ENCODE measurements around the gene CTNNA1.

The CTNNA1 gene

GRCh38 chr5:138716456-138716924 lies 36.7 kb upstream of the CTNNA1 start:
- no peak for DNase-seq (ENCODE audit: low read depth)
- no peak overlapping the region for H3K4me3 ChIP-seq (ENCODE audit: control insufficient read depth, low read depth, low read length)
- no peak for TF ChIP-seq CTCF (conservative IDR thresholded peaks at IDR 0.05; ENCODE audit: control insufficient read depth, insufficient read depth, low read depth, low read length)

- no peak overlapping the region for H3K4me3 ChIP-seq (ENCODE audit: control insufficient read depth, low read depth, low read length)
- TF ChIP-seq CTCF (conservative IDR thresholded peaks at IDR 0.05; ENCODE audit: control insufficient read depth, insufficient read depth, low read depth, low read length), result no peak
- no peak for DNase-seq (ENCODE audit: low read depth)
Observed at GRCh38 chr5:138717399-138717798, 35.8 kb upstream of the CTNNA1 start.

GRCh38 chr5:138719811-138720210 lies 33.4 kb upstream of the CTNNA1 start:
- H3K4me3 ChIP-seq (ENCODE audit: control insufficient read depth, low read depth, low read length), result no peak overlapping the region
- DNase-seq (ENCODE audit: low read depth), result no peak
- TF ChIP-seq CTCF (conservative IDR thresholded peaks at IDR 0.05; ENCODE audit: control insufficient read depth, insufficient read depth, low read depth, low read length), result no peak

- no peak for DNase-seq (ENCODE audit: low read depth)
- H3K4me3 ChIP-seq (ENCODE audit: control insufficient read depth, low read depth, low read length), result no peak overlapping the region
- no peak for TF ChIP-seq CTCF (conservative IDR thresholded peaks at IDR 0.05; ENCODE audit: control insufficient read depth, insufficient read depth, low read depth, low read length)
Observed at GRCh38 chr5:138720840-138721239, 32.4 kb upstream of the CTNNA1 start.

GRCh38 chr5:138721979-138722378 lies 31.2 kb upstream of the CTNNA1 start:
- TF ChIP-seq CTCF (conservative IDR thresholded peaks at IDR 0.05; ENCODE audit: control insufficient read depth, insufficient read depth, low read depth, low read length), result no peak
- no peak for DNase-seq (ENCODE audit: low read depth)
- H3K4me3 ChIP-seq (ENCODE audit: control insufficient read depth, low read depth, low read length), result no peak overlapping the region

- no peak for DNase-seq (ENCODE audit: low read depth)
- H3K4me3 ChIP-seq (ENCODE audit: control insufficient read depth, low read depth, low read length), result no peak overlapping the region
- no peak for TF ChIP-seq CTCF (conservative IDR thresholded peaks at IDR 0.05; ENCODE audit: control insufficient read depth, insufficient read depth, low read depth, low read length)
Observed at GRCh38 chr5:138722544-138723177, 30.6 kb upstream of the CTNNA1 start.

Measured in fibroblast of mammary gland (primary cell).